GM10266 (cell line): ENCODE results near the gene UMODL1.

Source experiments
- DNase-seq: peaks from one replicate; pipeline ENCODE4 v3.0.0; 2012; ENCODE audit errors: extremely low spot score
- TF ChIP-seq, protein P1 (sequence below): IDR thresholded peaks from 2 replicates; pipeline ENCODE4 v1.5.1; 2012; ENCODE audit warnings: mild to moderate bottlenecking, low read depth; ENCODE audit not compliant: control insufficient read depth, insufficient read depth; ENCODE audit errors: missing control alignments

The UMODL1 gene

DNA sequence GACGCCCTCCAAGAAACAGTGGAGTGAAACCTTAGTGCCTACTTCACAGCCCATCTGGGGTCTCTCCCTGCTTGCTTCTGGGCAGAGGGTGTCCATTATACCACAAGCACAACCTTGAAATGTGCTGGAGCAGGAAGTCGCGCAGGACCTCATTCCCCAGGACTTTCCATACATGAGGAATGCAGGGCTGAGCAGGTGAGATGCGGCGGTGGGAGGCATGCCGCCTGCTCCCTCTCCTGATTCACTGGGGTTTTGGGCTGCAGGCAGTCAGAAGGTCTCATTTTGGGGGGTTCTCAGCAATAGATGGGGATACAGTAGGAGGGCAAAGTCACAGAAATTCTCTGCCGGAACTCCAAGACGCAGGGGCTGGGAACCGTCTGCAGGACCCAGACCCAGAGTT lies 15.7 kb upstream of the UMODL1 start:
- TF ChIP-seq, protein P1, sequence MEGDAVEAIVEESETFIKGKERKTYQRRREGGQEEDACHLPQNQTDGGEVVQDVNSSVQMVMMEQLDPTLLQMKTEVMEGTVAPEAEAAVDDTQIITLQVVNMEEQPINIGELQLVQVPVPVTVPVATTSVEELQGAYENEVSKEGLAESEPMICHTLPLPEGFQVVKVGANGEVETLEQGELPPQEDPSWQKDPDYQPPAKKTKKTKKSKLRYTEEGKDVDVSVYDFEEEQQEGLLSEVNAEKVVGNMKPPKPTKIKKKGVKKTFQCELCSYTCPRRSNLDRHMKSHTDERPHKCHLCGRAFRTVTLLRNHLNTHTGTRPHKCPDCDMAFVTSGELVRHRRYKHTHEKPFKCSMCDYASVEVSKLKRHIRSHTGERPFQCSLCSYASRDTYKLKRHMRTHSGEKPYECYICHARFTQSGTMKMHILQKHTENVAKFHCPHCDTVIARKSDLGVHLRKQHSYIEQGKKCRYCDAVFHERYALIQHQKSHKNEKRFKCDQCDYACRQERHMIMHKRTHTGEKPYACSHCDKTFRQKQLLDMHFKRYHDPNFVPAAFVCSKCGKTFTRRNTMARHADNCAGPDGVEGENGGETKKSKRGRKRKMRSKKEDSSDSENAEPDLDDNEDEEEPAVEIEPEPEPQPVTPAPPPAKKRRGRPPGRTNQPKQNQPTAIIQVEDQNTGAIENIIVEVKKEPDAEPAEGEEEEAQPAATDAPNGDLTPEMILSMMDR, result no peak
- DNase-seq, result no peak

DNA sequence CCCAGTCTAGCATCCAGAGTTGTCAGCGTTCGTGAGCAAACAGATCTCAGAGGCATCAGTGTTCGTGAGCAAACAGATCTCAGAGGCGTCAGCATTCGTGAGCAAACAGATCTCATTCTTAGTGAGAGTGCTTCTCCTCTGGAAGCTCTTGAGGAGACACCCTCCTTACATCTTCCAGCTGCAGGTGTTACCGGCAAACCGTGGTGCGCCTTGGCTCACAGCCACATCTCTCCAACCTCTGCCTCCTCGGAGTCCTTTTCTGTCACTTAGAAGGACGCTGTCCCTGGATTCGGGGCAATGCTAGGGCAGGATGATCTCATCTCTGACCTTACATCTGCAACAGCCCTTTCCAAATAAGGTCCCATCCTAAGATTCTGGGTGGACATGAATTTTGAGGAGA lies 14.6 kb upstream of the UMODL1 start:
- no peak for DNase-seq
- TF ChIP-seq, protein P1, result no peak

DNA sequence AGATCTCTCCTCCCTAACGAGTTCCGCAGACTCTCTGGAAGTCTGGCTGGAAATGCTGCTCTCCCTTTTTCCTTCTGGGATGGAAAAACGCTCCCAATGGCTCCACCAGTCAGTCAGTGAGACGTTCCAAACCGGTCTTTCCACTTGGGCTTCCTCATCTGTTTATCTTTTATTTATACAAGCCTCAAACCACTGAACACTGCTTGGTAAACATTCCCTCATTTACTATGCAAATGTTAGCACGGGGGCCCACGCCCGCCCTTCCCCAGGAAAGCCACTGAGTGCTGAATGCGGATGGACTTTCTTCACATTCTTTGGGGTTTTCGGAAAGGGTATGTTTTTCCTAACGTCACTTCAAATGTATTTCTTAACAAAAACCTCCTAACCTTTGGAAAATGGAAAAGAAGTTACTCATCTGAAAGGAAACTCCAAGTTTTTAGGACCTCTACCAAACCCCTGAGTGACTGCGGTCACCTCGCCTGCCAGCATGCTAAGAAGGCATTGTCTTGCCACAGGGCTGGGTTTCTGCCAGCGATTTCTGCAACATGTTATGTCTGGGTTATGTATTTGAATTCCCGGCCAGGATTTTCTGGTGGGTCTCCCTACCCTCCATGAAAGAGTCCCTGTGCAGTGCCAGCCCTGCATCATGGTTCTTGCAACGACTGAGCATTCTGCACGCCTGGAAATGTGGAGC lies 14.0 kb upstream of the UMODL1 start:
- DNase-seq, result no peak
- TF ChIP-seq, protein P1, result no peak

DNA sequence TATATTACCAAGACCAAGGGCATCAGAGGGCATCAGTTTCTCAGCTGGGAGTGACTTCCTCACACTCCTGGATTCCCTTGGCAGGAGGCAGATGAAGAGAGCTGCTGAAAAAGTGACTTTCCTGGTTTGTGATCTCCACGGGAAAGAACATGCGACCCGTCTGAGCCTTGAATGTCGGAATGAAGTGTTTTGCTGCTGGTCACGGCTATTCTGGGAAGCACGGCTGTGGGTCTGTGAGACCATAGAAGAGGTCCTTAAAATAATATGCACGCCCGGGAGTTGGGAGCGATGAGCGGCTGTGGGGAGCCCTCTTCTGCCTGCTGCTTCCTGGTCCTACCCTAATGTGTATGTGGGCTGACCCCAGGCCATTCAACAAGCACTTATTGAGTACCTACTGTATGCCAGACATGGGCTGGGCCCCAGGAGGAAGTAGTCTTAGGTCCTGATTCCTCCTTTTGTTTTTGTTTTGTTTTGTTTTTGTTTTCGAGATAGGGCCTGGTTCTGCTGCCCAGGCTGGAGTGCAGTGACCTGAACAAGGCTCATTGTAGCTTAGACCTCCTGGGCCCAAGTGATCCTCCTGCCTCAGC lies 13.2 kb upstream of the UMODL1 start:
- TF ChIP-seq, protein P1, result no peak
- no peak for DNase-seq

DNA sequence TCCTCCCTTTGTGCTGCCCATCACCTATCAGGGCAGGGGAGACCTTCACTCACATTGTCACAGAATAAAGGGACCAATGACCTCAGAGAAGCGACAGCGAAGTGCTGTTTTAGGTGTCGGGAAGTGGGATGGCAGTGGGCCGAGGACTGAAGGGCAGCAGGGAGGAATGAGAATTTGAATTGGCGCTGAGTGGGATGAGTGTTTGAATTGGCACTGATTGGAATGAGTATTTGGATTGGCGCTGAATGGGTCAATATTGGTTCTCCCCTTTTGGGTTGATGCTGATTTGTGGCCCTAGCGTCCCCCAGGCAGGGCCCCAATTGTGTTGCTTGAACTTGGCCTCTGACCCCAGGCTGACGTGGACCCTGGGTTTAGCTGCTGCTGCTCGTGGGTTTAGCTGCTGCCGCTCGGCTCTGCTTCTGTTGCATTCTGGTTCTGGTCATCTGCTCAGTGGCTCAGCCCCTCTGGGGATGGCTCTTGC lies 12.4 kb upstream of the UMODL1 start:
- TF ChIP-seq, protein P1, result no peak
- no peak for DNase-seq

DNA sequence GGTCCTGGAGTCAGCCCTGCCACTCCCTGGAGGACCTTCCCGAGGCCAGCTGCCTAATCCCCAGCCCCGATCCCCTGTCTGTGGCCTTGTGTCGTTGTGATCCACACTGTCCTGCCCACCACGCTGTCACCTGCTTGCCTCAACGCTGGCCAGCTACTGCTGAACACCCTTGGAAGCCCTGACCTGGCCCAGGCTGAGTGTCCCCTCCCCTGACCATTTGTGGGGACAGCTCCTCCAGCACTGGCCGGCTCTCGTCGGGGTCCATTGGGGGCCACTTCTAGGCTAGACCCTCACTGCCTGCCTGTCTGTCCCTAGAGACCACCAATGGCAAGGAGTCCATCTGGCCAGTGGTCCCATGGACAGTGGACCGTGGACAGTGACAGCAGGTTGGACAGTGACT lies 12.0 kb upstream of the UMODL1 start:
- DNase-seq, result no peak
- TF ChIP-seq, protein P1, result no peak

DNA sequence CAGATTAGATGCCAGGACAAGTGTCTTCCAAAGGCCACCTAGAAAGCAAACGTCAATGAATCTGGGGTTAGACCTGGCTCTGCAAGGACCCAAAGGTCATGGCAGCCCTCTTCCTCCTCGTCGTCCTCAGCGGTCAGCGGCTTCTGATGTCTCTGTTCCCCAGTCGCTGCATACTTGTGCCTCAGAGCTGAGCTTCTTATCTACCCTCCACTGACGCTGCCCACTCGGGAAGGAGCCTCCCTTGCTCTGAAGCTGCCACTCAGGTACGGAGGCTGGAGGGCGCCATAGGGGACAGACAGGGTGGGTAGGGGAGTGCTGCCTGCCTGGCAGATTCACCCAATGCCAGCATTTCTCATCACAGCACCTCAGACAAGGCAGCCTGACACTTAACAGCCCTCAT lies 11.4 kb upstream of the UMODL1 start:
- TF ChIP-seq, protein P1, result no peak
- DNase-seq, result no peak
